Sigmoid colon (tissue), 7 donors: Measurements from ENCODE around the gene TMEM145. TPM values are rescaled to one million over a fixed set of nuclear protein-coding genes. Genes with fewer than 3 reads are reported as not detected.

Experiments
- DNase-seq: peaks from one replicate; pipeline ENCODE4 v3.0.0-alpha.2; 2019
- H3K27ac ChIP-seq, 4 donors: fragments of 200-600 bp; sonication (generic); one replicate each; pipeline ENCODE4 v1.5.1; 2016 to 2019; ENCODE audit warnings: mild to moderate bottlenecking in 1 of 4
- H3K27me3 ChIP-seq, 3 donors: fragments of 200-600 bp; sonication (generic); one replicate each; pipeline ENCODE4 v1.5.1; 2019; ENCODE audit warnings: mild to moderate bottlenecking in 1 of 3
- H3K36me3 ChIP-seq, 4 donors: fragments of 200-600 bp; sonication (generic); one replicate each; pipeline ENCODE4 v1.5.1; 2016 to 2019
- H3K4me1 ChIP-seq, 4 donors: fragments of 200-600 bp; sonication (generic); one replicate each; pipeline ENCODE4 v1.5.1; 2017 to 2019
- H3K4me3 ChIP-seq, 4 donors: fragments of 200-600 bp; sonication (generic); one replicate each; pipeline ENCODE4 v1.5.1; 2017 to 2019; ENCODE audit warnings: mild to moderate bottlenecking in 2 of 4, moderate library complexity in 1 of 4
- H3K9me3 ChIP-seq, 4 donors: fragments of 200-600 bp in 3 of 4; sonication (generic) in 3 of 4; one replicate each; pipeline versions ENCODE4 v1.5.1 to v1.6.1; 2013 to 2019
- CTCF ChIP-seq, 4 experiments: fragments of 450-650 bp in 3 of 4; fragments of 200-600 bp in 1 of 4; IDR thresholded peaks; one replicate each; pipeline ENCODE4 v1.5.1; 2016 to 2019; ENCODE audit warnings: antibody characterized with exemption in 4 of 4, mild to moderate bottlenecking in 3 of 4, moderate library complexity in 2 of 4
- EP300 ChIP-seq, 4 donors: sonication (generic); formaldehyde crosslinking; IDR thresholded peaks; one replicate each; pipeline ENCODE4 v1.6.1; 2017; ENCODE audit warnings: antibody characterized with exemption in 4 of 4
- POLR2A ChIP-seq, 2 donors: fragments of 450-650 bp; IDR thresholded peaks; one replicate each; pipeline ENCODE4 v1.6.1; 2016; ENCODE audit warnings: antibody characterized with exemption in 2 of 2, mild to moderate bottlenecking in 2 of 2, moderate library complexity in 2 of 2
- POLR2AphosphoS5 ChIP-seq, 4 donors: sonication (generic); formaldehyde crosslinking; IDR thresholded peaks; one replicate each; pipeline ENCODE4 v1.6.1; 2017; ENCODE audit warnings: antibody characterized with exemption in 4 of 4
- WGBS, 2 donors: extraction: QIAGEN DNeasy Blood & Tissue Kit; methylation state at CpG; one replicate each; pipeline ENCODE4 v1.1.7; 2013; 5-methylcytosine and 5-hydroxymethylcytosine counted together
- intact Hi-C: fragments of 100-400 bp; cut with DNase I; formaldehyde crosslinking; loops from one replicate; pipeline ENCODE4 v1.15.1; 2023
- polyA plus RNA-seq, 3 donors: library from polyadenylated mRNA; stranded (reverse); fragments of 200-250 nt; gene quantifications; one replicate each; pipeline ENCODE4 v1.2.3, GENCODE V29; 2013
- total RNA-seq, 4 donors: library from RNA; depleted of rRNA; stranded (reverse); fragments of >200 nt; gene quantifications; one replicate each; pipeline ENCODE4 v1.1.0, GENCODE V29; 2016
- donor health status: healthy with polysubstance abuse.
- donor health status: Bipolar disorder and iron deficiency.
- donor health status: healthy.

Gene TMEM145
- total and polyA plus RNA-seq, 7 donors: 0.54 to 4.4 (median 0.65) TPM; not detected in 3

DNA sequence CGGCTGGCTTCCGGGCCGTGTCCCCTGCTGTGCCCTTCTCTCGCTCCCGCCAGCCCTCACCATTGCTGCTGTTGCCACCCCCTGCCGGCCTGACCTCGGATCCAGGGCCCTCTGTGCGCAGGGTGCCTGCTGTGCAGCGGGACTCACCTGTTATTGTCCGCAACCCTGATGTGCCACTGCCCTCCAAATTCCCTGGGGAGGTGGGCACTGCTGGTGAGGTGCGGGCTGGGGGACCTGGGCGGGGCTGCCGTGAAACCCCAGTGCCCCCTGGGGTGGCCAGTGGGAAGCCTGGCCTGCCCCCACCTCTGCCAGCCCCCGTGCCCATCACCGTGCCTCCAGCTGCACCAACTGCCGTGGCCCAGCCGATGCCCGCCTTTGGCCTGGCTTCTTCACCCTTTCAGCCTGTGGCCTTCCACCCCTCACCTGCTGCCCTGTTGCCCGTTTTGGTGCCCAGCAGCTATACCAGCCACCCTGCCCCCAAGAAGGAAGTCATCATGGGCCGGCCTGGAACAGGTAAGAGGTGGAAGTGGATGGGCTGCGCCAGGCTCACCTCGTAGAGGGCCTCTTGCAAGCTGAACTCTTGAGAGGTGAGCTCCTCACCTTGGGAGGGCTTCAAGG, 38.9 kb upstream of the TMEM145 start:
- H3K27ac ChIP-seq: peak overlapping the region in 1 of 4 donors; percentile 99
- H3K27me3 ChIP-seq: no peaks in the 10 kb centered on the region
- no peak overlapping the region for H3K4me3 ChIP-seq
- DNase-seq: peak; percentile 64
- peaks cover 16 to 34% (median 21%) of the 10 kb centered on the region in 4 donors for H3K36me3 ChIP-seq
- TF ChIP-seq POLR2AphosphoS5 (IDR thresholded peaks at IDR 0.05) (no peak), POLR2A (IDR thresholded peaks at IDR 0.05) (no peak), EP300 (IDR thresholded peaks at IDR 0.05) (no peak), CTCF (IDR thresholded peaks at IDR 0.05) (no peak)
- intact Hi-C loops: no loop called here
- H3K9me3 ChIP-seq: no peaks in the 10 kb centered on the region
- peaks cover 0 to 72% (median 63%) of the 10 kb centered on the region in 4 donors for H3K4me1 ChIP-seq
- 95 to 96% methylated on average over 22 of the region's 22 CpGs for WGBS, 2 donors

GRCh38 chr19:42275103-42275502, 38.0 kb upstream of the TMEM145 start:
- TF ChIP-seq CTCF (IDR thresholded peaks at IDR 0.05): no peak
- TF ChIP-seq POLR2AphosphoS5 (IDR thresholded peaks at IDR 0.05): no peak
- TF ChIP-seq EP300 (IDR thresholded peaks at IDR 0.05): no peak
- TF ChIP-seq POLR2A (IDR thresholded peaks at IDR 0.05): no peak
- peaks cover 16 to 34% (median 21%) of the 10 kb centered on the region in 4 donors for H3K36me3 ChIP-seq
- peaks cover 0 to 74% (median 64%) of the 10 kb centered on the region in 4 donors for H3K4me1 ChIP-seq
- no peak for DNase-seq
- peak overlapping the region in 2 of 4 donors; percentile 5 to 99 for H3K27ac ChIP-seq
- WGBS, 2 donors: 63 to 81% methylated on average over 7 of the region's 7 CpGs
- no peak overlapping the region for H3K4me3 ChIP-seq
- no peaks in the 10 kb centered on the region for H3K9me3 ChIP-seq
- no peaks in the 10 kb centered on the region for H3K27me3 ChIP-seq
- intact Hi-C loops: no loop called here

DNA sequence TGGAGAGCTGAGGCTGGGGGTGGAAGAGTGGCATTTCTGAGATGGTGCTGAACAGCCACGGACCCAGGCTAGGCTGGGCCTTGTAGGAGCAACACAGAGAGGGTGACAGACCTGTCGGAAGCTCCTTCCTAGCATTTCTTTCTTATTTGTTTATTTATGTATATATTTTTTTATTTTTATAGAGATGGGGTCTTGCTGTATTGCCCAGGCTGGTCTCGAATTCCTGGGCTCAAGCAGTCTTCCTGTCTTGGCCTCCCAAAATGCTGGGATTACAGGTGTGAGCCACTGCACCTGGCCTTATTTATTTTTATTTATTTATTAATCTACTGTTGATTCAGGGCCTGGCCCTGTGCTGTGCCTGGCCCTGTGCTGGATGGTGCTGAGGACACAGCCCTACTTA, 37.6 kb upstream of the TMEM145 start:
- intact Hi-C loops: no loop called here
- Histone ChIP-seq H3K9me3 (no peaks in the 10 kb centered on the region), H3K27ac (peak overlapping the region in 2 of 4 donors; percentile 94 to 99), H3K4me3 (no peak overlapping the region), H3K4me1 (peaks cover 0 to 72% (median 60%) of the 10 kb centered on the region in 4 donors), H3K27me3 (no peaks in the 10 kb centered on the region), H3K36me3 (peaks cover 16 to 34% (median 21%) of the 10 kb centered on the region in 4 donors)
- WGBS, 2 donors: 95% methylated on average over 3 of the region's 3 CpGs
- DNase-seq: no peak
- no peak for TF ChIP-seq POLR2A (IDR thresholded peaks at IDR 0.05)
- no peak for TF ChIP-seq CTCF (IDR thresholded peaks at IDR 0.05)
- no peak for TF ChIP-seq POLR2AphosphoS5 (IDR thresholded peaks at IDR 0.05)
- TF ChIP-seq EP300 (IDR thresholded peaks at IDR 0.05): no peak

DNA sequence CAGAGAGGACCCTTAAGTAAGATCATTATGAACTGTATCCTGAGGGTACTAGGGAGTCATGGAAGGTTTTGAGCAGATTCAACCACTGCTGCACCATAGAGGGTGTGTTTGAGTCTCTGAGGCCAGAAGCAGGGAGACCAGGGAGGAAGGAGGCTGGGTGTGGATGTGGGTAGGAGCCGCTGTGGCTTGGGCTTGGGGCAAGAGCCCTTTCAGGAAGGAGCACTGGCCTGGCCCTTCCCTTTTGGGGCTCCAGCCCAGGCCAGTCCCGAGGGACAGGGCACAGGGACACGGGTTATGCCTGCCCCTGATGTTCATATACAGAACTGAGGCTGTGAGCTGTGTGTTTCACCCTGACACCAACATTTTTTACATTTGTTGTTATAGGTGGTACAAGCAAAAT, 36.8 kb upstream of the TMEM145 start:
- Histone ChIP-seq H3K4me3 (no peak overlapping the region), H3K27me3 (no peaks in the 10 kb centered on the region), H3K4me1 (peaks cover 0 to 72% (median 57%) of the 10 kb centered on the region in 4 donors), H3K9me3 (no peaks in the 10 kb centered on the region), H3K27ac (peak overlapping the region; percentile 94 to 99 (median 96)), H3K36me3 (peaks cover 16 to 34% (median 21%) of the 10 kb centered on the region in 4 donors)
- 76 to 78% methylated on average over 3 of the region's 3 CpGs for WGBS, 2 donors
- intact Hi-C loops: no loop called here
- DNase-seq: no peak
- TF ChIP-seq POLR2A (IDR thresholded peaks at IDR 0.05) (no peak), POLR2AphosphoS5 (IDR thresholded peaks at IDR 0.05) (no peak), EP300 (IDR thresholded peaks at IDR 0.05) (no peak), CTCF (IDR thresholded peaks at IDR 0.05) (no peak)
